Measurements from ENCODE around the gene ANKS1A. TPM values are rescaled to one million over a fixed set of nuclear protein-coding genes. Genes with fewer than 3 reads are reported as not detected.

ANKS1A gene, protein sequence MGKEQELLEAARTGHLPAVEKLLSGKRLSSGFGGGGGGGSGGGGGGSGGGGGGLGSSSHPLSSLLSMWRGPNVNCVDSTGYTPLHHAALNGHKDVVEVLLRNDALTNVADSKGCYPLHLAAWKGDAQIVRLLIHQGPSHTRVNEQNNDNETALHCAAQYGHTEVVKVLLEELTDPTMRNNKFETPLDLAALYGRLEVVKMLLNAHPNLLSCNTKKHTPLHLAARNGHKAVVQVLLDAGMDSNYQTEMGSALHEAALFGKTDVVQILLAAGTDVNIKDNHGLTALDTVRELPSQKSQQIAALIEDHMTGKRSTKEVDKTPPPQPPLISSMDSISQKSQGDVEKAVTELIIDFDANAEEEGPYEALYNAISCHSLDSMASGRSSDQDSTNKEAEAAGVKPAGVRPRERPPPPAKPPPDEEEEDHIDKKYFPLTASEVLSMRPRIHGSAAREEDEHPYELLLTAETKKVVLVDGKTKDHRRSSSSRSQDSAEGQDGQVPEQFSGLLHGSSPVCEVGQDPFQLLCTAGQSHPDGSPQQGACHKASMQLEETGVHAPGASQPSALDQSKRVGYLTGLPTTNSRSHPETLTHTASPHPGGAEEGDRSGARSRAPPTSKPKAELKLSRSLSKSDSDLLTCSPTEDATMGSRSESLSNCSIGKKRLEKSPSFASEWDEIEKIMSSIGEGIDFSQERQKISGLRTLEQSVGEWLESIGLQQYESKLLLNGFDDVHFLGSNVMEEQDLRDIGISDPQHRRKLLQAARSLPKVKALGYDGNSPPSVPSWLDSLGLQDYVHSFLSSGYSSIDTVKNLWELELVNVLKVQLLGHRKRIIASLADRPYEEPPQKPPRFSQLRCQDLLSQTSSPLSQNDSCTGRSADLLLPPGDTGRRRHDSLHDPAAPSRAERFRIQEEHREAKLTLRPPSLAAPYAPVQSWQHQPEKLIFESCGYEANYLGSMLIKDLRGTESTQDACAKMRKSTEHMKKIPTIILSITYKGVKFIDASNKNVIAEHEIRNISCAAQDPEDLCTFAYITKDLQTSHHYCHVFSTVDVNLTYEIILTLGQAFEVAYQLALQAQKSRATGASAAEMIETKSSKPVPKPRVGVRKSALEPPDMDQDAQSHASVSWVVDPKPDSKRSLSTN
- 1 to 10 TPM; 7.0 to 8.0 TPM for total RNA-seq

DNA sequence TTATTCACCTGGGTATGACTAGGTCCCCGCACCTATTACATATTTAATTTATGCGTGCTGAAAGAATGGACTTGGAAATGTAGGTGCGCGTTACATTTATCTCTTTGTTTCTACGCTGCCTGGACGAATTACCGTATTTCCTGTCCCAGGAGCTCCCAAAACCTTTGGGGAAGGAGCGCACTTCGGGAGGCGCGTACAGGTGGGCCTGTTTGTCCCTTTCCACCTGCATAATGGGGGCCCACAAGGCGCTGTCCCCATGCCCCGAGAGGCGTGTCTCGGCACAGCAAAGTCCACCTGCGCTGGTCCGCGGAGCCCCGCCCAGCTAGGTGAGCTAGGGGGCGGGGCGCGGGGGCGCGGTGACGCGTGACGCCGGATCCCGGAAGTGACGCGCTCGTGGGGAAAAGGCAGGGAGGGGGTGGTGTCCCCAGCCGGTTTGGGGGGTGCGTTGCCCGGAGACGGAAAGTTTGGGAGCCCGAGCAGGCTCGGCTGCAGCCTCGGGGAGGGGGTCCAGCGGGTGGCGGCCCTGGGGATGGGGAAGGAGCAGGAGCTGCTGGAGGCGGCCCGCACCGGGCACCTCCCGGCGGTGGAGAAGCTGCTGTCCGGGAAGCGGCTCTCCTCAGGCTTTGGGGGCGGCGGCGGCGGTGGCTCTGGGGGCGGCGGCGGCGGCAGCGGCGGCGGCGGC is at the start of gene ANKS1A:
ANKS1A (plus strand) TSS at position 382 of the 682 bp plus-strand sequence; CDS start at position 530, 148 bp downstream.

GRCh38 chr6:34887753-34888513 is 1.1 kb upstream of the ANKS1A start, which contains the start of gene TAF11:
Gene TAF11 (minus strand): TSS chr6:34888042. CDS start chr6:34887957, 85 bp downstream.

Other genes with a start within 250 kb of the ANKS1A start
- gene ILRUN, start 192.5 kb upstream of the ANKS1A start, total RNA-seq, result 10 to 100 TPM; 54.7 to 56.7 TPM
- gene SNRPC, start 131.8 kb upstream of the ANKS1A start, total RNA-seq, result 10 to 100 TPM; 78.1 to 79.7 TPM
- gene BLTP3A, start 97.2 kb upstream of the ANKS1A start, total RNA-seq, result 10 to 100 TPM; 10.3 to 12.0 TPM
- gene TAF11, start 1.2 kb upstream of the ANKS1A start, total RNA-seq, result 10 to 100 TPM; 25.3 to 27.3 TPM